CD4-positive, alpha-beta T cell treated with Interleukin-6 for 4 hours (primary cell): ENCODE measurements around the gene AOC2.
"Not testable (repeated sequence)": the region's sequence is repeated elsewhere in the genome, so short reads cannot be mapped to it uniquely, and the experiment has no call there.

Experiments
- DNase-seq: peaks from one replicate; pipeline ENCODE4 v3.0.0-alpha.2; 2020; ENCODE audit warnings: mixed read lengths

The AOC2 gene

GRCh38 chr17:42832934-42833766 is 11.2 kb upstream of the AOC2 start, which contains the start of gene PSME3:
Gene PSME3 (plus strand): TSS chr17:42833397. CDS start chr17:42833632, 235 bp downstream.
- peak; percentile 91 for DNase-seq

GRCh38 chr17:42833767-42834422 is 10.5 kb upstream of the AOC2 start:
- no peak for DNase-seq

GRCh38 chr17:42835732-42836131 is 8.6 kb upstream of the AOC2 start:
- no peak for DNase-seq

GRCh38 chr17:42841975-42842685 is 2.2 kb upstream of the AOC2 start:
- DNase-seq = no peak

GRCh38 chr17:42843358-42843934 is 934 bp upstream of the AOC2 start:
- no peak for DNase-seq

GRCh38 chr17:42844761-42845555 is 578 bp downstream of the AOC2 start:
- DNase-seq = no peak

GRCh38 chr17:42845556-42845917 is 1.2 kb downstream of the AOC2 start:
- no peak for DNase-seq

- DNase-seq = no peak
Measured at GRCh38 chr17:42845918-42846593, 1.7 kb downstream of the AOC2 start.

- DNase-seq = no peak
Measured at GRCh38 chr17:42846594-42847280, 2.4 kb downstream of the AOC2 start.

GRCh38 chr17:42848093-42848492 is 3.7 kb downstream of the AOC2 start:
- DNase-seq = no peak

- no peak for DNase-seq
Measured at GRCh38 chr17:42849031-42849430, 4.7 kb downstream of the AOC2 start.

GRCh38 chr17:42849451-42850181 is 5.2 kb downstream of the AOC2 start:
- DNase-seq = no peak

- DNase-seq = no peak
Measured at GRCh38 chr17:42850954-42851353, 6.6 kb downstream of the AOC2 start, which contains the start of gene AOC3. Gene AOC3 (plus strand): TSS chr17:42851199. CDS start chr17:42851344, 145 bp downstream.

- DNase-seq = not testable (repeated sequence)
Measured at GRCh38 chr17:42851371-42852240, 7.2 kb downstream of the AOC2 start.

GRCh38 chr17:42852351-42852750 is 8.0 kb downstream of the AOC2 start:
- DNase-seq = no peak

GRCh38 chr17:42853004-42853403 is 8.6 kb downstream of the AOC2 start:
- DNase-seq = no peak

- DNase-seq = no peak
Measured at GRCh38 chr17:42853597-42853967, 9.2 kb downstream of the AOC2 start.

- DNase-seq = no peak
Measured at GRCh38 chr17:42853968-42854790, 9.8 kb downstream of the AOC2 start.
